ENCODE measurements around the gene DIS3L2.

Gene DIS3L2

GRCh38 chr2:231987124-231987727 is 25.7 kb downstream of the DIS3L2 start:
- Histone ChIP-seq H3K36me3 (ENCODE audit: insufficient read depth, low read length) (peaks cover 4% of the 10 kb centered on the region; the same call in 1 of the 2 replicates), H3F3A (ENCODE audit: low read depth) (no peaks in the 10 kb centered on the region), H3K9me3 (ENCODE audit: insufficient read depth, low read depth, low read length) (no peaks in the 10 kb centered on the region), H3K79me2 (ENCODE audit: insufficient read depth, low read length) (peaks cover 60% of the 10 kb centered on the region; the same call in 1 of the 2 replicates), H3K4me1 (ENCODE audit: insufficient read depth, low read length, poor library complexity, severe bottlenecking) (no peaks in the 10 kb centered on the region), H4K20me1 (ENCODE audit: insufficient read depth, low read length, poor library complexity, severe bottlenecking) (no peaks in the 10 kb centered on the region), H3K9me2 (replicated peaks; ENCODE audit: low read depth, low read length) (no peaks in the 10 kb centered on the region), H3K27me3 (ENCODE audit: insufficient read depth, low read length, poor library complexity, severe bottlenecking) (no peaks in the 10 kb centered on the region), H3K9ac (ENCODE audit: low read depth, low read length, poor library complexity, severe bottlenecking) (no peak overlapping the region), H3K4me3 (ENCODE audit: low read length, poor library complexity, severe bottlenecking) (no peak overlapping the region), H2AFZ (ENCODE audit: low read length) (no peak overlapping the region), H3K4me2 (ENCODE audit: low read depth, low read length, poor library complexity, severe bottlenecking) (no peak overlapping the region)
- TF ChIP-seq EZH2phosphoT487 (IDR thresholded peaks at IDR 0.05; ENCODE audit: borderline replicate concordance) (no peak), CTCF (conservative IDR thresholded peaks at IDR 0.05; ENCODE audit: low read length) (no peak)

GRCh38 chr2:231988179-231988866 is 26.8 kb downstream of the DIS3L2 start:
- Histone ChIP-seq H3F3A (ENCODE audit: low read depth) (no peaks in the 10 kb centered on the region), H3K9me2 (replicated peaks; ENCODE audit: low read depth, low read length) (no peaks in the 10 kb centered on the region), H3K4me2 (ENCODE audit: low read depth, low read length, poor library complexity, severe bottlenecking) (no peak overlapping the region), H3K4me3 (ENCODE audit: low read length, poor library complexity, severe bottlenecking) (no peak overlapping the region), H4K20me1 (ENCODE audit: insufficient read depth, low read length, poor library complexity, severe bottlenecking) (no peaks in the 10 kb centered on the region), H3K36me3 (ENCODE audit: insufficient read depth, low read length) (peaks cover 4% of the 10 kb centered on the region; the same call in 1 of the 2 replicates), H3K27me3 (ENCODE audit: insufficient read depth, low read length, poor library complexity, severe bottlenecking) (no peaks in the 10 kb centered on the region), H2AFZ (ENCODE audit: low read length) (no peak overlapping the region), H3K4me1 (ENCODE audit: insufficient read depth, low read length, poor library complexity, severe bottlenecking) (no peaks in the 10 kb centered on the region), H3K79me2 (ENCODE audit: insufficient read depth, low read length) (peaks cover 57% of the 10 kb centered on the region; the same call in 1 of the 2 replicates), H3K9me3 (ENCODE audit: insufficient read depth, low read depth, low read length) (no peaks in the 10 kb centered on the region), H3K9ac (ENCODE audit: low read depth, low read length, poor library complexity, severe bottlenecking) (no peak overlapping the region)
- TF ChIP-seq CTCF (conservative IDR thresholded peaks at IDR 0.05; ENCODE audit: low read length) (no peak), EZH2phosphoT487 (IDR thresholded peaks at IDR 0.05; ENCODE audit: borderline replicate concordance) (no peak)

GRCh38 chr2:231991664-231992063 is 30.2 kb downstream of the DIS3L2 start:
- Histone ChIP-seq H3K4me2 (ENCODE audit: low read depth, low read length, poor library complexity, severe bottlenecking) (no peak overlapping the region), H2AFZ (ENCODE audit: low read length) (no peak overlapping the region), H3K4me3 (ENCODE audit: low read length, poor library complexity, severe bottlenecking) (no peak overlapping the region), H3K9me3 (ENCODE audit: insufficient read depth, low read depth, low read length) (no peaks in the 10 kb centered on the region), H3K9ac (ENCODE audit: low read depth, low read length, poor library complexity, severe bottlenecking) (no peak overlapping the region), H3K4me1 (ENCODE audit: insufficient read depth, low read length, poor library complexity, severe bottlenecking) (peaks cover 19% of the 10 kb centered on the region), H3K36me3 (ENCODE audit: insufficient read depth, low read length) (no peaks in the 10 kb centered on the region), H3K27me3 (ENCODE audit: insufficient read depth, low read length, poor library complexity, severe bottlenecking) (no peaks in the 10 kb centered on the region), H3K9me2 (replicated peaks; ENCODE audit: low read depth, low read length) (no peaks in the 10 kb centered on the region), H3K79me2 (ENCODE audit: insufficient read depth, low read length) (peaks cover 53% of the 10 kb centered on the region; the same call in 1 of the 2 replicates), H3F3A (ENCODE audit: low read depth) (no peaks in the 10 kb centered on the region; the same call in 1 of the 2 replicates), H4K20me1 (ENCODE audit: insufficient read depth, low read length, poor library complexity, severe bottlenecking) (no peaks in the 10 kb centered on the region)
- no peak for TF ChIP-seq CTCF (conservative IDR thresholded peaks at IDR 0.05; ENCODE audit: low read length)
- TF ChIP-seq EZH2phosphoT487 (IDR thresholded peaks at IDR 0.05; ENCODE audit: borderline replicate concordance) = no peak
